Measurements from ENCODE around the gene LRMDA. TPM values are rescaled to one million over a fixed set of nuclear protein-coding genes. Genes with fewer than 3 reads are reported as not detected.

LRMDA gene
- total and polyA plus RNA-seq, 2 of the 8 experiments (the other 6 are each of a cell fraction or from before 2014, with no cell fraction given): 0.86 to 2.8 TPM

GRCh38 chr10:75693489-75693888, 262.1 kb downstream of the LRMDA start:
- no peak for FAIRE-seq
- H3K79me1 ChIP-seq (ENCODE audit: low read depth, low read length): no peaks in the 10 kb centered on the region
- H3K23me2 ChIP-seq (ENCODE audit: low read depth, low read length): no peaks in the 10 kb centered on the region
- no peak overlapping the region for H3K23ac ChIP-seq (ENCODE audit: insufficient read length)
- no peak overlapping the region for H2BK20ac ChIP-seq (ENCODE audit: low read length)
- TF ChIP-seq E2F6 (IDR thresholded peaks at IDR 0.05): no peak
- TF ChIP-seq RBBP5 (IDR thresholded peaks at IDR 0.05; ENCODE audit: borderline replicate concordance, low read depth, low read length): no peak
- no peak for TF ChIP-seq RXRA (IDR thresholded peaks at IDR 0.05; ENCODE audit: insufficient read depth, low read depth, low read length)
- TF ChIP-seq, protein P1, sequence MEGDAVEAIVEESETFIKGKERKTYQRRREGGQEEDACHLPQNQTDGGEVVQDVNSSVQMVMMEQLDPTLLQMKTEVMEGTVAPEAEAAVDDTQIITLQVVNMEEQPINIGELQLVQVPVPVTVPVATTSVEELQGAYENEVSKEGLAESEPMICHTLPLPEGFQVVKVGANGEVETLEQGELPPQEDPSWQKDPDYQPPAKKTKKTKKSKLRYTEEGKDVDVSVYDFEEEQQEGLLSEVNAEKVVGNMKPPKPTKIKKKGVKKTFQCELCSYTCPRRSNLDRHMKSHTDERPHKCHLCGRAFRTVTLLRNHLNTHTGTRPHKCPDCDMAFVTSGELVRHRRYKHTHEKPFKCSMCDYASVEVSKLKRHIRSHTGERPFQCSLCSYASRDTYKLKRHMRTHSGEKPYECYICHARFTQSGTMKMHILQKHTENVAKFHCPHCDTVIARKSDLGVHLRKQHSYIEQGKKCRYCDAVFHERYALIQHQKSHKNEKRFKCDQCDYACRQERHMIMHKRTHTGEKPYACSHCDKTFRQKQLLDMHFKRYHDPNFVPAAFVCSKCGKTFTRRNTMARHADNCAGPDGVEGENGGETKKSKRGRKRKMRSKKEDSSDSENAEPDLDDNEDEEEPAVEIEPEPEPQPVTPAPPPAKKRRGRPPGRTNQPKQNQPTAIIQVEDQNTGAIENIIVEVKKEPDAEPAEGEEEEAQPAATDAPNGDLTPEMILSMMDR (IDR thresholded peaks at IDR 0.05; ENCODE audit: control extremely low read depth in 1 of 3, insufficient read depth in 1 of 3, low read depth in 1 of 3, low read length in 3 of 3): no peak
- no peak overlapping the region for H2BK12ac ChIP-seq (ENCODE audit: low read depth, low read length)
- DNase-seq (ENCODE audit: low read depth in 1 of 2, low spot score in 2 of 2): no peak
- no peak overlapping the region for H2BK5ac ChIP-seq (ENCODE audit: low read depth, low read length)
- H4K5ac ChIP-seq (ENCODE audit: insufficient read length, low read depth, low read length): no peak overlapping the region
- no peak overlapping the region for H3K4me2 ChIP-seq (ENCODE audit: insufficient read depth in 1 of 2, low read depth in 2 of 2, low read length in 2 of 2)
- no peak overlapping the region for H2AFZ ChIP-seq (ENCODE audit: low read length)
- H4K91ac ChIP-seq (replicated peaks; ENCODE audit: insufficient read length, low read length): no peak overlapping the region
- H3K9ac ChIP-seq (replicated peaks in 1 of 4; ENCODE audit: extremely low read depth in 1 of 4, low read depth in 3 of 4, low read length in 3 of 4): no peak overlapping the region
- no peaks in the 10 kb centered on the region for H3K27me3 ChIP-seq (replicated peaks in 1 of 4; ENCODE audit: control insufficient read depth in 3 of 4, extremely low read depth in 1 of 4, insufficient read depth in 3 of 4, low read length in 3 of 4)
- H3K79me2 ChIP-seq (ENCODE audit: control insufficient read depth in 1 of 2, insufficient read depth in 2 of 2, low read length in 2 of 2): no peaks in the 10 kb centered on the region
- H3K4me1 ChIP-seq (replicated peaks in 1 of 4; ENCODE audit: control insufficient read depth in 3 of 4, insufficient read depth in 4 of 4, low read length in 3 of 4): no peaks in the 10 kb centered on the region
- no peaks in the 10 kb centered on the region for H3K36me3 ChIP-seq (ENCODE audit: control insufficient read depth in 2 of 4, insufficient read depth in 4 of 4, low read length in 3 of 4)
- H4K8ac ChIP-seq (ENCODE audit: extremely low read depth, insufficient read depth, low read length): no peak overlapping the region
- WGBS, 2 experiments (ENCODE audit: extremely low coverage in 1 of 2, insufficient coverage in 1 of 2, insufficient read length in 1 of 2, insufficient replicate concordance in 2 of 2, low coverage in 1 of 2, low lambda C conversion rate in 2 of 2, missing lambda C conversion rate in 1 of 2): 91% methylated on average over 6 of the region's 6 CpGs; no CpG with 5 or more reads in 1 of the 2 experiments
- H3K56ac ChIP-seq (replicated peaks; ENCODE audit: insufficient read length, low read depth, low read length): no peak overlapping the region
- no peak overlapping the region for H3K14ac ChIP-seq (ENCODE audit: insufficient read length)
- ChIA-PET CTCF (ENCODE audit: partially characterized antibody) (no interaction called here), POLR2A (ENCODE audit: partially characterized antibody) (no interaction called here)
- no peaks in the 10 kb centered on the region for H4K20me1 ChIP-seq (replicated peaks in 1 of 2; ENCODE audit: control insufficient read depth in 1 of 2, insufficient read depth in 2 of 2, low read length in 2 of 2)
- no peak overlapping the region for H3K18ac ChIP-seq (ENCODE audit: extremely low read depth, low read length)
- H3K9me3 ChIP-seq (ENCODE audit: insufficient read depth in 2 of 2, low read depth in 1 of 2, low read length in 1 of 2): no peaks in the 10 kb centered on the region
- H2BK120ac ChIP-seq (replicated peaks; ENCODE audit: low read depth, low read length): no peak overlapping the region
- no peak overlapping the region for H3K27ac ChIP-seq (ENCODE audit: low read depth, low read length)
- H3K4ac ChIP-seq (replicated peaks; ENCODE audit: insufficient read length, low read depth, low read length): no peak overlapping the region
- H2BK15ac ChIP-seq (ENCODE audit: low read length): no peak overlapping the region
- no peak overlapping the region for H2AK5ac ChIP-seq (ENCODE audit: low read depth, low read length)
- no peak overlapping the region for H3K4me3 ChIP-seq (ENCODE audit: extremely low read depth in 1 of 4, insufficient read depth in 2 of 4, low read depth in 3 of 4, low read length in 4 of 4)
